GM19455 (cell line): Measurements from ENCODE around the gene PNMA3.
"Not testable (repeated sequence)": the region's sequence is repeated elsewhere in the genome, so short reads cannot be mapped to it uniquely, and the experiment has no call there.

Experiments
- ATAC-seq: cut with Tn5 transposase; IDR thresholded peaks from one replicate; pipeline ENCODE4 v1.9.1; 2021; ENCODE audit not compliant: unreplicated experiment

Gene PNMA3

DNA sequence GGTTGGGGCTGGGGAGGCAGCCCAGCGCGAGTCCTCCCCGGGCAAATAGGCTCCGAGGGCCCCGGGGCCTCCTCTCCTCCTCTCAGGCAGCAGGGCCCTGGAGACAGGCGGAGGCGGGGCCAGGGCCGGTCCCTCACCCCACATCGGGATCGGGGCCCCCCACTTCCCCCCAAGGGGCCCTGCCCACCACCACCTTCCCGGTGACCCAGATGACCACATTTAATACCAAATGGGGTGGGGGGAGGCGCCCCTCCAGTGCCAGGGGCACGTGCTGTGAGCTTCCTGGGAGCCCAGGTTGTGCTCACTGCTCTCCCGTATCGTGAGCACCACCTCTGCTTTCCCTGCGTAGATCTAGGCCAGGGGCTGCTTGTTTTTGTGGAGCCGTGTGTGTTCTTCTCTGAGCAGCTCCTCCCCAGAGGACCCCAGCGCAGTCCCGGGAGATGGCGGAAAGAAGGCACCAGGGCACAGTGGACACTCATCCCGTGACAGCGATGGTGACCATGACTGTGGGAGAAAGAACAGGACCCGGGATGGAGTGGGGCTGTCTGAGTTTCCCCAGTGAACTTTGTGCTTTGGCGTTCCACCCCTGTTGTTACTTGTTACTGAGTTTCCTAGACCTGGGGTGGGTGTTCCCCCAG, 18.1 kb downstream of the PNMA3 start:
- no peak for ATAC-seq

DNA sequence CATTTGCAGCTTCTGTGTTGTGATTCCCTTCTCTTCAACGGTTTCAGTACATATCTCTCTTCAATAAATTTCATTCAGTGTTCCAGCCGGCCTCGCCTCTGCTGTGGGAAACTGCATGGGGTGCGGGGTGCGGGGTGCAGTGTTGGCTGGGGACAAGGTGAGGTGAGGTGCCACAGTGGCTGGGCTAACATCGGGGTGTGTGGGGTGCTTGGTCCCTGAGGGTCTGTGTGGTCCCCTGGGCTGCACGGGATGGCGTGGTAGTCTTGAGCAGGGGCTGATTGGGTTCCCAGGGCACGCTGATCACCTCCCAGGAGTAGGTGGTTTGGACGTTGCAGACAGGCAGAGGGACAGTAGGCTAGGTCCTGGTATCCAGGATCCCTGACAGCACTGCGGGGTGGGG, 18.7 kb downstream of the PNMA3 start:
- ATAC-seq, result no peak

DNA sequence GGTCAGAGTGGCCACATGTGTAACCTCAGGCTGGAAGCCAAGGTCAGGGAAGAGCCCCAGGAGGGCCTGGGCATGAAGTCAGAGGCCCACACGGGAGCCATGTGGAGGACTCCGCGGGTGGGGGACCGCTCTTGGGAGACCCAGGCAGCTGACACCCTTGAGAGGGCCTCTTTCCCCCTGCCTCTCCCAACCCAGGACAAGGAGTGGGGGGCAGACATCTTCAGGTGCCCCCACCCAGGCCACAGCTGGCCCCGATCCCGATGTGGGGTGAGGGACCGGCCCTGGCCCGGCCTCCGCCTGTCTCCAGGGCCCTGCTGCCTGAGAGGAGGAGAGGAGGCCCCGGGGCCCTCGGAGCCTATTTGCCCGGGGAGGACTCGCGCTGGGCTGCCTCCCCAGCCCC, 19.1 kb downstream of the PNMA3 start:
- ATAC-seq, result no peak

DNA sequence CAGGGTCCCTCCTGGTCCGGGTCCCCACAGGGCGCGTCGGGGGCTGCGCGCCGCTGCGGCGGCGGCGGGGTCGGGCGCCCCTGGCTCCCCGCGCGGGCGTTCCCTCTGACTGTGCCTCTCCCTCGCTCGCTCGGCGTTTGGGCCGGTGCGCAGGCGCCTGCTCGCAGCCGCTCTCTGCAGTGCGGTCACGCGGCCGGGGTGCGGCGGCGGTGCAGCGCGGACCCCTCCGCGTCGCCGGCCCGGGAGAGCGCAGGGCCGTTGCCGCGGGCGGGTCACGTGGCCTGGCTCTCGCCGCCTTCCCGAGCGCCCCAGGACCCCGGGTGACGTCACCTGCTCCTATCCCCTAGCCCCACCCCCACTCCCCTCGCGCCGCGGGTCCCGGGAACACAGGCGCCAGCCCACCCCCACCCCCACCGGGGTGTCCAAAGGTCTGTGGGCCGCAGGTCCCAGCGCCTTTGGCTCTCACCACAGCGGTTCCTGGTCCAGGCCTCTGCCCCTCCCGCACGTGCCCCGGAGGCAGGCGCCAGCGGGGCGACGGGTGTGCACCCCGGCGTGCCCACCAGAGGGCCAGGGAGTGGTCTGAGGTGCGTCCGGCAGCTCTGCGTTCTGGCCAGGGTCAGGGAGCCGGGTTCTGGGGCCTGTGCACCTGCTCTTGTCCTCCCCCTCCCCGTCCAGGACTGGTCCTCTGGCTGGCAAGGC, 21.3 kb downstream of the PNMA3 start:
- ATAC-seq, result not testable (repeated sequence)

- ATAC-seq, result not testable (repeated sequence)
Observed at GRCh38 chrX:153083238-153083923, 27.1 kb downstream of the PNMA3 start.

- ATAC-seq, result no peak
Observed at GRCh38 chrX:153102418-153102817, 46.1 kb downstream of the PNMA3 start.

DNA sequence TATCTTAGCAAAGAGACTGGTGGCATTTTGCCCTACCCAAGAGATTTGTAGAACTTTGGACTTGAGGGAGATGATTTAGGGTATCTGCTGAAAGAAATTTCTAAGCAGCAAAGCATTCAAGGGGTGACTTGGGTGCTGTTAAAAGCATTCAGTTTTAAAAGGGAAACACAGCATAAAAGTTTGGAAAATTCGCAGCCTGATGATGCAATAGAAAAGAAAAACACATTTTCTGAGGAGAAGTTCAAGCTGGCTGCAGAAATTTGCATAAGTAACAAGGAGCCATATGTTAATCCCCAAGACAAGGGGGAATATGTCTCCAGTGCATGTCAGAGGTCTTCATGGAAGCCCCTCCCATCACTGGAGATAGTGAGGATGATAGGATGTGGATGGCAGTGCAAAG, 48.7 kb downstream of the PNMA3 start:
- ATAC-seq, result not testable (repeated sequence)

GRCh38 chrX:153106092-153106801, 50.0 kb downstream of the PNMA3 start:
- not testable (repeated sequence) for ATAC-seq
